NCI-H146 treated with DMSO at 0.1 percent for 48 hours (cell line): ENCODE data around the gene PRPF19.

Experiments used
- DNase-seq: peaks from one replicate; lab custom pipeline; 2025; ENCODE audit not compliant: unreplicated experiment; lab: John Stamatoyannopoulos, UW

PRPF19 gene

GRCh38 chr11:60875366-60876167 is 30.8 kb downstream of the PRPF19 start:
- DNase-seq: no peak

GRCh38 chr11:60874421-60875365 is 31.7 kb downstream of the PRPF19 start:
- no peak for DNase-seq

GRCh38 chr11:60873533-60873932 is 32.9 kb downstream of the PRPF19 start:
- no peak for DNase-seq

GRCh38 chr11:60872961-60873524 is 33.3 kb downstream of the PRPF19 start:
- no peak for DNase-seq

GRCh38 chr11:60872124-60872960 is 34.0 kb downstream of the PRPF19 start:
- DNase-seq: no peak

- no peak for DNase-seq
Measured at GRCh38 chr11:60871378-60872061, 34.9 kb downstream of the PRPF19 start.

GRCh38 chr11:60870733-60871377 is 35.5 kb downstream of the PRPF19 start:
- no peak for DNase-seq

GRCh38 chr11:60870276-60870675 is 36.1 kb downstream of the PRPF19 start:
- peak; percentile 24 for DNase-seq

GRCh38 chr11:60869451-60869825 is 36.9 kb downstream of the PRPF19 start:
- no peak for DNase-seq

GRCh38 chr11:60868682-60869450 is 37.5 kb downstream of the PRPF19 start:
- DNase-seq: no peak

- DNase-seq: no peak
Measured at GRCh38 chr11:60867871-60868681, 38.3 kb downstream of the PRPF19 start.

GRCh38 chr11:60866911-60867870 is 39.2 kb downstream of the PRPF19 start, which contains the start of gene ZP1:
ZP1 (plus strand) TSS chr11:60867542; CDS start chr11:60867562, 20 bp downstream.
- peak; percentile 67 for DNase-seq

GRCh38 chr11:60864856-60865513 is 41.4 kb downstream of the PRPF19 start:
- DNase-seq: no peak

- DNase-seq: no peak
Measured at GRCh38 chr11:60863550-60864521, 42.5 kb downstream of the PRPF19 start.

- no peak for DNase-seq
Measured at GRCh38 chr11:60862171-60862570, 44.2 kb downstream of the PRPF19 start.
